AG09309 (cell line): ENCODE results near the gene PPP1R13L.

Experiments used
- DNase-seq: peaks from one replicate; pipeline ENCODE4 v3.0.0-alpha.2; 2010; ENCODE audit warnings: low read depth
- H3K4me3 ChIP-seq: 2 replicates; pipeline ENCODE4 v1.5.1; 2011; ENCODE audit warnings: mild to moderate bottlenecking, low read depth, low read length, moderate library complexity; ENCODE audit not compliant: control insufficient read depth
- TF ChIP-seq, protein P1 (sequence below): IDR thresholded peaks from 2 replicates; pipeline ENCODE4 v1.5.1; 2011; ENCODE audit warnings: mild to moderate bottlenecking, low read depth, low read length, inconsistent platforms; ENCODE audit not compliant: insufficient read depth, control insufficient read depth; ENCODE audit errors: missing control alignments

PPP1R13L gene

DNA sequence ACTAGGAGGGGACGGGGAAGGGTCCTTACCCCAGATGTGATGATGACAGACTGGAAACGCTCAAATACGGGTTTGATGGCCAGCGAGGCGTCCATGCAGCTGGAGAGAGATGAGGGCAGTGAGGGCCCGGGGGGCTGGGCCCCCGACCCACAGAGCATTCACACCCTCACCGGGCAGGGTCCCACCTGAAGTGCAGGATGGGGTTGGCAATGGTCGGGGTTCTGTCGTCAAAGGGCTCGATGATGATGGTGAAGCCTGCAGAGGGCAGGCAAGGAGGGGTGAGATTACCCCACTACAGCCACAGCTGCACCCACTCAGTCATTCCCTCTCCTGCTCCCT is 47.5 kb downstream of the PPP1R13L start:
- DNase-seq, result no peak
- TF ChIP-seq, protein P1, sequence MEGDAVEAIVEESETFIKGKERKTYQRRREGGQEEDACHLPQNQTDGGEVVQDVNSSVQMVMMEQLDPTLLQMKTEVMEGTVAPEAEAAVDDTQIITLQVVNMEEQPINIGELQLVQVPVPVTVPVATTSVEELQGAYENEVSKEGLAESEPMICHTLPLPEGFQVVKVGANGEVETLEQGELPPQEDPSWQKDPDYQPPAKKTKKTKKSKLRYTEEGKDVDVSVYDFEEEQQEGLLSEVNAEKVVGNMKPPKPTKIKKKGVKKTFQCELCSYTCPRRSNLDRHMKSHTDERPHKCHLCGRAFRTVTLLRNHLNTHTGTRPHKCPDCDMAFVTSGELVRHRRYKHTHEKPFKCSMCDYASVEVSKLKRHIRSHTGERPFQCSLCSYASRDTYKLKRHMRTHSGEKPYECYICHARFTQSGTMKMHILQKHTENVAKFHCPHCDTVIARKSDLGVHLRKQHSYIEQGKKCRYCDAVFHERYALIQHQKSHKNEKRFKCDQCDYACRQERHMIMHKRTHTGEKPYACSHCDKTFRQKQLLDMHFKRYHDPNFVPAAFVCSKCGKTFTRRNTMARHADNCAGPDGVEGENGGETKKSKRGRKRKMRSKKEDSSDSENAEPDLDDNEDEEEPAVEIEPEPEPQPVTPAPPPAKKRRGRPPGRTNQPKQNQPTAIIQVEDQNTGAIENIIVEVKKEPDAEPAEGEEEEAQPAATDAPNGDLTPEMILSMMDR, result no peak
- H3K4me3 ChIP-seq, result no peak overlapping the region

DNA sequence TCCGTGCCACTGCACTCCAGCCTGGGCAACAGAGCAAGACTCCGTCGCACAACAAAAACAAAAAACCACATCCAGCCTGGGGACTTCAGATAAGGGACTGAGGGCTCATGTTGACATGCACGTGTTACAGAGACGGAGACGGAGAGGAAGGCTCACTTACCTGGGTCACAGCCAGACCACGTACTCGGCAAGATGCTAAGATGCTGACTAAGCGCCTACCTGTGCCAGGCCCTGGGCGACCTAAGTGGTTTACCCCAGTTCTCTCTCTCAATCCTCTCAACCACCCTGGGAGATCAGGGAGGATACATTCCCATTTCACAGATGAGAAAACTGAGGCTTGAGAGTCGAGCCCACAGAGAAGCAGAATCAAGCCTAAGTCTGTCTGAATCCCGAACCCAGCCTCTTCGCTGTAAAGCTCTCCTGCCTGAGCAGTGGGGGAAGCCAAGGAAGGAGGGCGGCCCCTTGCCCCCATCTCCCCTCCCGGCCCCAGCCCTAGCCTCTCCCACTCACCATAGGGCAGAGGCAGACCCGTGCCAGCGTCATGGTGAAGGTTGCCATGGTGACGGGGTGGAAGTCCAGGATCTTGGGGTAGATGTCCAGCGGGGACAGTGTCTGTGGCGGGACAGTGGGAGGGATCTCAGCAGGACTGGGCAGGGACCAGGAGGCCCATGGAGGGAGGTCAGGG is 48.0 kb downstream of the PPP1R13L start:
- TF ChIP-seq, protein P1, result no peak
- no peak for DNase-seq

DNA sequence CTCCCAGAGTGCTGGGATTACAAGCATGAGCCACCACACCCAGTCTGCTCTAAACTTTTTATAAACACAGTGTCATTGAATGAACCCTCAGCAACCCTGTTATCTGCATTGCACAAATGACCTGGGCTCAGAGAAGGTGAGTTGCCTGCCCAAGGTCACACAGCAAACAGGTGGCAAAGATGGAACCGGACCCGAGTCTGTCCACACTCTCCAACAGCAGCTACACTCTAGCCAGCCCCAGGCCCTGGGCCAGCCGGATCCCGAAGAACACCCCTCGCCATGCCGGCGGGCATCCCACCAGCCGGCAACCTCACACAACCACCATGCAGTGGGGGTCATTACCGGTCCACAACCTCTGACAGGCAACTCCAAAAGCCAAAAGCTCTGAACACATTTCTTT is 49.0 kb downstream of the PPP1R13L start:
- DNase-seq, result no peak
- H3K4me3 ChIP-seq, result no peak overlapping the region
- TF ChIP-seq, protein P1, result no peak

More for the DNA sequence above, 48.0 kb downstream of the PPP1R13L start:
- H3K4me3 ChIP-seq, result no peak overlapping the region

DNA sequence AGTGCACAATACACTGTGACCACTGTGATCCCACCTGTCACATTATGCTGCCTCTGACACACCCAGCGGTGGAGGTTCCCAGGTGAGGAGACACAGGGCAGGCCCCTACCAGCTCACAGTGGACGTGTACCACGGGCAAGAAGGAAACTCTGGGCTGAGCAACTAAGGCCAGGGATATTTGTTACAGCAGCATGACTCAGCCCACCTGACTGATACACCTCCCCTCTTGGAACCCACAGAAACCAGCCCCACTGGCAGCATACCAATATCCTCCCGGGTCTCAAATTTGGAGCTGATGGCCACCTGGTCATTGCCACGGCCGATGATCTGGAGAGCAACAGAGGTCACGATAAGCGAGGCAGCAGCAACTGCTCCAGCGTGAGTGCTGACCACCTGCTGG is 49.5 kb downstream of the PPP1R13L start:
- no peak for DNase-seq
- no peak overlapping the region for H3K4me3 ChIP-seq
- TF ChIP-seq, protein P1, result no peak

DNA sequence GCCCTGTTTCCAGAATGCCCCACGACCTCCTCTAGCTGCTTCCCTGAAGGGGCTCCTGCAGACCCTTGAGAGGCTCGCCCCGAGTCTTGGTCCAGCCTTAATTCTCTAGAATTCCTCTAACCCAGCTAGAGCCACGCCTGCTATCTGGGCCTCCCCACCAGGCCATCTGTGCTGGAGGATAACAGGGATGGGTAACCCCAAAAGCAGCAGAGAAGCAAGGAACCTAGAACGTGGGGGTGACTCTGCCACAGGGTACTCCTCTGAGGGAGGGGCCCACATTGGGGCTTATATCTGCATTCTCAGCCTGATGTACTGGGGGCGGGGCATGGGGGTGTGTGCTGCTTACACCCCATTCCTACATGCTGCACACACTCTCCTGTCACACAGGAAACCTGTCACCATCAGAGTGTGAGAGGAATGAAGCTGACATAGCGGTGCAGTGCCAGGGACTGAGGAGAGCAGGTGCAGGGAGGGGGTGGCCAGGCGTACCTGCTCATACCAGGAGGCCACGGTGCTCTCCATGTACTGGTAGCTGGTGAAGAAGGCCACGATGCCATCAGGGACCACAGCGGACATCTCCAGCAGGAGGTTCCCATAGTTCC is 50.5 kb downstream of the PPP1R13L start:
- DNase-seq, result no peak
- no peak overlapping the region for H3K4me3 ChIP-seq
- TF ChIP-seq, protein P1, result no peak

DNA sequence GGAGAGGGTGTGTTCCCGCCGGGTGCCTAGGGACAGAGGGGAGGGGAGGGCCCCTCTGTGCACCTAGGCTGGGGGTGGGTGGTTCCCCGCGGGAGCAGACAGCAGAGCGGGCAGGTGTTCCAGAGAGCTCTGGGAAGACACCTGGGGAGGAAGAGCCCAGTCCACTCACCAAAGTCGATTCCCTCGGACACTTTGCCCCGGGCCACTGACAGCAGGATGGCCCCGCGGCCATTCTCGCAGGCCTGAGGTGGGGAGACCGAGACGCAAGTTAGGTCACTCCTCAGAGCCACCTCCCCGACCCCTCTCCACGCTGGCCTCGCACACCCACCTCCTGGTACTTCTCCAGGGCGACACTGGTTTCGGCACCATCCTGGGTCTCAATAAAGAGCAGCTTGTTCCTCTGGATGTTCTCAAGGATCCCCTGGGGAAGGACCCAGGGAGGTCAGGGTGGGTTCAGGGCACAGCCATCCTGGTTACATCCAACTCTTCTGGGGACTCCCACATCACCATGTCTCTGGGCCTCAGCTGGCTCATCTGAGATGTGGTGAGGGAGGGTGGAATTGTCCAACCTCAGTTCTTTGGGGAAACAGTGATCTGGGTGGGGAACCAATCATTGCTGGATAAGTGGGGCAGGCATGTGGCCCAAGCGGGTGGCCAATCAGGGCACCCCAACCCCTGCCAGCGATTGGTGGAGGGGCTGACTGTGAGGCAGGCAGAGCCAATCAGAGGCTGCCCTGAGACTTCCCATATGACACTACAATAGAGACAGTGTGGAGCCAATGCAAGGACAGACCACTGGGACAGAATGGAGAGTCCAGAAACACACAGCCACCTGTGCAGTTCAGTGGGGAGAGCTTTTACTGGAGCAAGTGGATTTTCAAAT is 51.7 kb downstream of the PPP1R13L start:
- no peak overlapping the region for H3K4me3 ChIP-seq
- DNase-seq, result no peak
- TF ChIP-seq, protein P1, result no peak
